Endothelial cell of umbilical vein (primary cell): ENCODE data around the gene EIF3D.

Experiments
- EZH2 ChIP-seq: IDR thresholded peaks from 2 replicates; pipeline ENCODE4 v1.6.1; 2012; ENCODE audit warnings: borderline replicate concordance, low read depth, mild to moderate bottlenecking, moderate library complexity, low read length, inconsistent platforms; ENCODE audit not compliant: severe bottlenecking
- JUN ChIP-seq: IDR thresholded peaks from 2 replicates; pipeline ENCODE4 v1.6.1; 2011; ENCODE audit warnings: borderline replicate concordance, low read depth; ENCODE audit not compliant: insufficient read length, insufficient read depth
- MAX ChIP-seq: IDR thresholded peaks from 2 replicates; pipeline ENCODE4 v1.6.1; 2011; ENCODE audit not compliant: insufficient read depth, insufficient read length
- MYC ChIP-seq: IDR thresholded peaks from one replicate; pipeline ENCODE4 v1.6.1; 2011; ENCODE audit warnings: mild to moderate bottlenecking, low read depth, low read length
- POLR2A ChIP-seq: IDR thresholded peaks from 2 replicates; pipeline ENCODE4 v1.6.1; 2012; ENCODE audit warnings: low read depth, mild to moderate bottlenecking, control low read depth, low read length
- POLR2AphosphoS5 ChIP-seq: IDR thresholded peaks from 2 replicates; pipeline ENCODE4 v1.6.1; 2012; ENCODE audit warnings: low read depth, mild to moderate bottlenecking, control low read depth, low read length, moderate library complexity; ENCODE audit not compliant: insufficient read depth
- TF ChIP-seq, protein P1 (sequence below), 2 donors: IDR thresholded peaks; 1 replicate in 1 of 2; 2 replicates in 1 of 2; pipeline ENCODE4 v1.5.1; 2011; ENCODE audit warnings: low read length in 2 of 2, mild to moderate bottlenecking in 2 of 2, moderate library complexity in 2 of 2, control low read depth in 1 of 2, inconsistent platforms in 1 of 2, low read depth in 1 of 2; ENCODE audit not compliant: insufficient read depth in 1 of 2; ENCODE audit errors: extremely low read depth in 1 of 2

GRCh38 chr22:36470162-36470993 lies 58.6 kb downstream of the EIF3D start:
- TF ChIP-seq POLR2A (no peak), EZH2 (no peak), POLR2AphosphoS5 (no peak), JUN (no peak), MYC (no peak), MAX (no peak)
- TF ChIP-seq, protein P1, sequence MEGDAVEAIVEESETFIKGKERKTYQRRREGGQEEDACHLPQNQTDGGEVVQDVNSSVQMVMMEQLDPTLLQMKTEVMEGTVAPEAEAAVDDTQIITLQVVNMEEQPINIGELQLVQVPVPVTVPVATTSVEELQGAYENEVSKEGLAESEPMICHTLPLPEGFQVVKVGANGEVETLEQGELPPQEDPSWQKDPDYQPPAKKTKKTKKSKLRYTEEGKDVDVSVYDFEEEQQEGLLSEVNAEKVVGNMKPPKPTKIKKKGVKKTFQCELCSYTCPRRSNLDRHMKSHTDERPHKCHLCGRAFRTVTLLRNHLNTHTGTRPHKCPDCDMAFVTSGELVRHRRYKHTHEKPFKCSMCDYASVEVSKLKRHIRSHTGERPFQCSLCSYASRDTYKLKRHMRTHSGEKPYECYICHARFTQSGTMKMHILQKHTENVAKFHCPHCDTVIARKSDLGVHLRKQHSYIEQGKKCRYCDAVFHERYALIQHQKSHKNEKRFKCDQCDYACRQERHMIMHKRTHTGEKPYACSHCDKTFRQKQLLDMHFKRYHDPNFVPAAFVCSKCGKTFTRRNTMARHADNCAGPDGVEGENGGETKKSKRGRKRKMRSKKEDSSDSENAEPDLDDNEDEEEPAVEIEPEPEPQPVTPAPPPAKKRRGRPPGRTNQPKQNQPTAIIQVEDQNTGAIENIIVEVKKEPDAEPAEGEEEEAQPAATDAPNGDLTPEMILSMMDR (IDR thresholded peaks at IDR 0.05; ENCODE audit: extremely low read depth in 1 of 2, insufficient read depth in 1 of 2, low read depth in 1 of 2, low read length in 2 of 2), result peak; percentile 90 to 97
